Naive thymus-derived CD4-positive, alpha-beta T cell (primary cell): ENCODE measurements around the gene RNF145. TPM values are rescaled to one million over a fixed set of nuclear protein-coding genes. Genes with fewer than 3 reads are reported as not detected.
"Not testable (repeated sequence)": the region's sequence is repeated elsewhere in the genome, so short reads cannot be mapped to it uniquely, and the experiment has no call there.

Experiments
- ATAC-seq: fragments of 150-1000 bp; cut with Tn5 transposase; 2 replicates; pipeline ENCODE4 v1.10.0; 2021; ENCODE audit warnings: mild to moderate bottlenecking, moderate library complexity
- CTCF ChIA-PET: fragments of 350-600 bp; sonication (Branson Sonifier 250); formaldehyde crosslinking; loops from one replicate; lab custom pipeline; 2021; ENCODE audit warnings: antibody characterized with exemption; lab: Charles Lee
- POLR2A ChIA-PET: fragments of 350-600 bp; sonication (Branson Sonifier 250); formaldehyde crosslinking; loops from one replicate; lab custom pipeline; 2021; ENCODE audit warnings: antibody characterized with exemption, inconsistent platforms; lab: Charles Lee
- DNase-seq, 9 donors: peaks; one replicate each; pipeline versions ENCODE4 v3.0.0 to v3.0.0-alpha.2; 2020 to 2022; ENCODE audit warnings: mixed read lengths in 1 of 9
- H3K27ac ChIP-seq: one replicate; pipeline ENCODE4 v1.7.0; 2013; ENCODE audit warnings: mild to moderate bottlenecking, low read depth, low read length, moderate library complexity
- H3K27me3 ChIP-seq, 2 donors: one replicate each; pipeline ENCODE4 v1.7.0; 2013; ENCODE audit warnings: low read length in 2 of 2, mild to moderate bottlenecking in 2 of 2, moderate library complexity in 2 of 2; ENCODE audit not compliant: control insufficient read depth in 2 of 2, insufficient read depth in 2 of 2
- H3K36me3 ChIP-seq, 3 experiments: 1 replicate in 2 of 3; 2 replicates in 1 of 3; pipeline ENCODE4 v1.7.0; 2013; ENCODE audit warnings: low read length in 3 of 3, mild to moderate bottlenecking in 3 of 3, moderate library complexity in 1 of 3; ENCODE audit not compliant: insufficient read depth in 3 of 3, control insufficient read depth in 2 of 3
- H3K4me1 ChIP-seq, 2 donors: one replicate each; pipeline ENCODE4 v1.7.0; 2013; ENCODE audit warnings: low read length in 2 of 2, mild to moderate bottlenecking in 2 of 2, moderate library complexity in 1 of 2; ENCODE audit not compliant: control insufficient read depth in 2 of 2, insufficient read depth in 2 of 2
- H3K4me3 ChIP-seq: 2 replicates; pipeline ENCODE4 v1.7.0; 2013; ENCODE audit warnings: mild to moderate bottlenecking, low read length
- H3K9me3 ChIP-seq, 3 experiments: 1 replicate in 2 of 3; 2 replicates in 1 of 3; pipeline ENCODE4 v1.7.0; 2013; ENCODE audit warnings: low read length in 3 of 3; ENCODE audit not compliant: control insufficient read depth in 2 of 3
- H3K27ac Mint-ChIP-seq, 9 donors: one replicate each; pipeline ENCODE4 v1.8.0; 2020 to 2022; ENCODE audit warnings: mixed read lengths in 9 of 9, mild to moderate bottlenecking in 8 of 9, moderate library complexity in 5 of 9, inconsistent platforms in 2 of 9
- H3K27me3 Mint-ChIP-seq, 5 donors: one replicate each; pipeline ENCODE4 v1.8.0; 2021 to 2022; ENCODE audit warnings: mixed read lengths in 5 of 5, mild to moderate bottlenecking in 1 of 5
- H3K36me3 Mint-ChIP-seq, 5 donors: one replicate each; pipeline ENCODE4 v1.8.0; 2020 to 2022; ENCODE audit warnings: mixed read lengths in 5 of 5, mild to moderate bottlenecking in 3 of 5, inconsistent platforms in 1 of 5
- H3K4me1 Mint-ChIP-seq, 7 donors: one replicate each; pipeline ENCODE4 v1.8.0; 2020 to 2022; ENCODE audit warnings: mixed read lengths in 7 of 7, mild to moderate bottlenecking in 3 of 7, inconsistent platforms in 1 of 7
- H3K4me3 Mint-ChIP-seq, 10 donors: one replicate each; pipeline ENCODE4 v1.8.0; 2020 to 2022; ENCODE audit warnings: mild to moderate bottlenecking in 10 of 10, mixed read lengths in 10 of 10, moderate library complexity in 6 of 10, inconsistent platforms in 2 of 10
- H3K9me3 Mint-ChIP-seq, 11 donors: one replicate each; pipeline ENCODE4 v1.8.0; 2020 to 2022; ENCODE audit warnings: mixed read lengths in 11 of 11, mild to moderate bottlenecking in 4 of 11, inconsistent platforms in 1 of 11, moderate library complexity in 1 of 11
- intact Hi-C, 2 donors: fragments of 100-400 bp; cut with micrococcal nuclease; formaldehyde crosslinking; loops; one replicate each; pipeline ENCODE4 v1.15.1; 2023
- polyA plus RNA-seq, 2 donors: library from polyadenylated mRNA; unstranded; fragments of 300-500 nt; fragmentation: Illumina TruSeq; gene quantifications; one replicate each; pipeline ENCODE4 v1.2.3, GENCODE V29; 2021
- total RNA-seq, 6 experiments: library from RNA in 5 of 6; stranded (reverse) in 5 of 6; gene quantifications; 1 replicate in 5 of 6; 2 replicates in 1 of 6; pipeline ENCODE4 v1.2.3 and lab custom pipeline; 2021 to 2026

The RNF145 gene
- total and polyA plus RNA-seq, 7 experiments from 2014 or later = 10.8 to 142 (median 64.4) TPM

- intact Hi-C loops = loop anchor here (1.0 to 5.0 kb wide), 4 partner anchors 13 to 1263 kb away; partner anchors contain the start of genes CLINT1 (in 2 of the 2) and UBLCP1 (in 1 of the 2)
- peaks cover 0 to 14% (median 0%) of the 10 kb centered on the region in 5 donors for H3K27me3 Mint-ChIP-seq
- H3K4me3 Mint-ChIP-seq = peak overlapping the region; percentile 48 to 88 (median 72)
- Histone ChIP-seq H3K4me1 (peaks cover 7 to 17% of the 10 kb centered on the region in 2 donors), H3K36me3 (no peaks in the 10 kb centered on the region), H3K4me3 (peak overlapping the region; percentile 6), H3K27me3 (no peaks in the 10 kb centered on the region), H3K9me3 (no peaks in the 10 kb centered on the region), H3K27ac (peak overlapping the region; percentile 22)
- POLR2A ChIA-PET = interaction anchor here (1.3 to 1.5 kb wide), 2 partner anchors 10 to 22 kb away, joined by 4 read pairs; no protein-coding TSS in a partner anchor
- peaks cover 9 to 26% (median 22%) of the 10 kb centered on the region in 7 donors for H3K4me1 Mint-ChIP-seq
- CTCF ChIA-PET = interaction anchor here (1.6 to 1.8 kb wide), 2 partner anchors 14 to 425 kb away, joined by 8 to 10 read pairs; no protein-coding TSS in a partner anchor
- peaks cover 0 to 14% (median 0%) of the 10 kb centered on the region in 5 donors for H3K36me3 Mint-ChIP-seq
- H3K27ac Mint-ChIP-seq = peak overlapping the region; percentile 86 to 96 (median 93)
- peak in 7 of 9 donors; percentile 41 to 80 (median 71) for DNase-seq
- H3K9me3 Mint-ChIP-seq = peaks cover 0 to 12% (median 7%) of the 10 kb centered on the region in 11 donors
- ATAC-seq = peak; percentile 84
Measured at GRCh38 chr5:159120446-159120845, 88.9 kb downstream of the RNF145 start.

DNA sequence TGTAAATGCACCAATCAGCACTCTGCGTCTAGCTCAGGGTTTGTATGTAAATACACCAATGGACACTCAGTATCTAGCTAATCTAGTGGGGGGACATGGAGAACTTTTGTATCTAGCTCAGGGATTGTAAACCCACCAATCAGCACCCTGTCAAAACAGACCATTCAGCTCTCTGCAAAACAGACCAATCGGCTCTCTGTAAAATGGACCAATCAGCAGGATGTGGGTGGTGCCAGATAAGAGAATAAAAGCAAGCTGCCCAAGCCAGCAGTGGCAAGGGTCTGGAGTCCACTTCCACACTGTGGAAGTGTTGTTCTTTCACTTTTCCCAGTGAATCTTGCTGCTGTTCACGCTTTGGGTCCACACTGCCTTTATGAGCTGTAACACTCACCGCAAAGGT lies 89.5 kb downstream of the RNF145 start:
- intact Hi-C loops = loop anchor here (1.0 to 5.0 kb wide), 4 partner anchors 13 to 1263 kb away; partner anchors contain the start of genes CLINT1 (in 2 of the 2) and UBLCP1 (in 1 of the 2)
- not testable (repeated sequence) for H3K9me3 ChIP-seq, ATAC-seq, DNase-seq, H3K27ac ChIP-seq, H3K27me3 ChIP-seq, H3K36me3 ChIP-seq
- Histone ChIP-seq H3K4me3 (peak overlapping the region; percentile 6), H3K4me1 (peaks cover 7 to 17% of the 10 kb centered on the region in 2 donors)
- peak overlapping the region; percentile 86 to 96 (median 93) for H3K27ac Mint-ChIP-seq
- peaks cover 0 to 14% (median 0%) of the 10 kb centered on the region in 5 donors for H3K36me3 Mint-ChIP-seq
- H3K4me1 Mint-ChIP-seq = peaks cover 9 to 26% (median 22%) of the 10 kb centered on the region in 7 donors
- H3K4me3 Mint-ChIP-seq = peak overlapping the region; percentile 48 to 88 (median 72)
- CTCF ChIA-PET = interaction anchor here (0.6 to 1.8 kb wide), 3 partner anchors 13 to 424 kb away, joined by 3 to 10 read pairs (median 8); no protein-coding TSS in a partner anchor
- H3K9me3 Mint-ChIP-seq = peaks cover 0 to 11% (median 2%) of the 10 kb centered on the region in 11 donors
- POLR2A ChIA-PET = interaction anchor here (1.3 to 1.5 kb wide), 2 partner anchors 9 to 22 kb away, joined by 4 read pairs; no protein-coding TSS in a partner anchor
- peaks cover 0 to 11% (median under 1%) of the 10 kb centered on the region in 5 donors for H3K27me3 Mint-ChIP-seq

- H3K4me3 Mint-ChIP-seq, H3K9me3 Mint-ChIP-seq, H3K27me3 ChIP-seq, DNase-seq, H3K27ac ChIP-seq, H3K4me3 ChIP-seq, intact Hi-C loops, H3K9me3 ChIP-seq, ATAC-seq, H3K36me3 ChIP-seq: not testable (repeated sequence)
- POLR2A ChIA-PET = interaction anchor here (1.3 to 1.5 kb wide), 2 partner anchors 8 to 21 kb away, joined by 4 read pairs; no protein-coding TSS in a partner anchor
- Mint-ChIP-seq H3K4me1 (peaks cover 9 to 26% (median 22%) of the 10 kb centered on the region in 7 donors), H3K36me3 (peaks cover 0 to 14% (median 0%) of the 10 kb centered on the region in 5 donors), H3K27me3 (peaks cover 0 to 13% (median 4%) of the 10 kb centered on the region in 5 donors), H3K27ac (peak overlapping the region in 2 of 9 donors; percentile 93 to 94)
- CTCF ChIA-PET = interaction anchor here (0.6 to 1.8 kb wide), 3 partner anchors 12 to 424 kb away, joined by 3 to 10 read pairs (median 8); no protein-coding TSS in a partner anchor
- peaks cover 7 to 17% of the 10 kb centered on the region in 2 donors for H3K4me1 ChIP-seq
Measured at GRCh38 chr5:159118958-159119659, 90.2 kb downstream of the RNF145 start.

GRCh38 chr5:159113405-159113804 lies 95.9 kb downstream of the RNF145 start:
- Histone ChIP-seq H3K27me3 (no peaks in the 10 kb centered on the region), H3K4me3 (no peak overlapping the region), H3K9me3 (no peaks in the 10 kb centered on the region), H3K36me3 (no peaks in the 10 kb centered on the region), H3K4me1 (no peaks in the 10 kb centered on the region), H3K27ac (no peak overlapping the region)
- H3K4me1 Mint-ChIP-seq = peaks cover 0 to 4% (median 3%) of the 10 kb centered on the region in 7 donors
- intact Hi-C loops = no loop called here
- H3K36me3 Mint-ChIP-seq = peaks cover 0 to 3% (median 0%) of the 10 kb centered on the region in 5 donors
- peaks cover 0 to 2% (median 0%) of the 10 kb centered on the region in 11 donors for H3K9me3 Mint-ChIP-seq
- DNase-seq = no peak
- no peak overlapping the region for H3K4me3 Mint-ChIP-seq
- ChIA-PET CTCF (interaction anchor here (0.7 to 3.2 kb wide), 3 partner anchors 19 to 1025 kb away, joined by 3 to 20 read pairs (median 3); no protein-coding TSS in a partner anchor), POLR2A (no interaction called here)
- H3K27me3 Mint-ChIP-seq = peaks cover 4 to 53% (median 19%) of the 10 kb centered on the region in 5 donors
- H3K27ac Mint-ChIP-seq = no peak overlapping the region
- no peak for ATAC-seq

DNA sequence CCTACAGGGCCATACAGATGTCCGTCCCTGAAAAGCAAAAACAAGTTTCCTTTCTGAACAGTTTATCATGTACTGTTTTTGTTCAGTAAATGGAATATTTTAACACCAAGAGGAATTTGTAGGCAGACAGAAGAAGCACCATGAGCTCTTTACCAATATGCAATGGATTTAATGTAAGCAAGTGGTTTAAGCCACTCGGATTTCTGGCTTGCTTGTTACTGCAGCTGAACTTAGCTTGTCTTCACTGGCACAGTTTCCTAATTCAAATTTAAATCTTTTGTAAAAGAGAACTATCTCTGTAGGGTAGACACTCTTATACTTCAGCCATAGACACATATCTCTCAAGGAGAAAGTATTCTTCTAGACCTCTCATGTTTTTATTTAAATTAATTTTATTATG lies 96.9 kb downstream of the RNF145 start:
- Mint-ChIP-seq H3K4me1 (no peaks in the 10 kb centered on the region), H3K27ac (no peak overlapping the region), H3K27me3 (peaks cover 4 to 56% (median 19%) of the 10 kb centered on the region in 5 donors), H3K4me3 (no peak overlapping the region), H3K36me3 (no peaks in the 10 kb centered on the region), H3K9me3 (no peaks in the 10 kb centered on the region)
- no peak overlapping the region for H3K4me3 ChIP-seq
- DNase-seq = no peak
- intact Hi-C loops = no loop called here
- H3K27ac ChIP-seq = no peak overlapping the region
- no peaks in the 10 kb centered on the region for H3K36me3 ChIP-seq
- H3K27me3 ChIP-seq = peaks cover 0 to 2% of the 10 kb centered on the region in 2 donors
- no peak for ATAC-seq
- H3K9me3 ChIP-seq = no peaks in the 10 kb centered on the region
- POLR2A ChIA-PET = no interaction called here
- CTCF ChIA-PET = interaction anchor here (1.0 to 3.2 kb wide), 2 partner anchors 20 to 417 kb away, joined by 3 to 20 read pairs; no protein-coding TSS in a partner anchor
- no peaks in the 10 kb centered on the region for H3K4me1 ChIP-seq
